NCI-H1930 (cell line): ENCODE data around the gene CFAP107.
"Not testable (repeated sequence)": the region's sequence is repeated elsewhere in the genome, so short reads cannot be mapped to it uniquely, and the experiment has no call there.

Experiments
- DNase-seq, 2 experiments: peaks; one replicate each; lab custom pipeline; 2025; lab: John Stamatoyannopoulos, UW

CFAP107 gene

DNA sequence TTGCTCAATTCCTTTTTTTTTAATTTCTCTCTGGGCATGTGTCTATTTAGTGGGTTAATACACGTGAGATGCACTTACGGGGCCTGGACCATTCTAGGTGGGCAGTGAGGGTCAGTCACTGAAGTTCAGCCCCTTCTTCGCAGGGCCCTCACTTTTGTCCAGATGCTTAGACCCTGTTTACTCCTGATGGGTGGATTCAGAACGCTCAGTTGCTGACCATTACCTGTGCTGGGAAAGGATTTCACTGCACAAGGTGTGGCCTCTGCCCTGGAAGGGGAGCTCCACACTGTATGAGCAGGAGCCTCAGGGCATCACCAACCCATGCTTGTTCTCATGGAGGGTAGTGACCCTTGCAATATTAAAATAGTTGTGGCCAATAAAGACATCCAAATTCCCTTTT, 32.1 kb downstream of the CFAP107 start:
- DNase-seq = no peak

DNA sequence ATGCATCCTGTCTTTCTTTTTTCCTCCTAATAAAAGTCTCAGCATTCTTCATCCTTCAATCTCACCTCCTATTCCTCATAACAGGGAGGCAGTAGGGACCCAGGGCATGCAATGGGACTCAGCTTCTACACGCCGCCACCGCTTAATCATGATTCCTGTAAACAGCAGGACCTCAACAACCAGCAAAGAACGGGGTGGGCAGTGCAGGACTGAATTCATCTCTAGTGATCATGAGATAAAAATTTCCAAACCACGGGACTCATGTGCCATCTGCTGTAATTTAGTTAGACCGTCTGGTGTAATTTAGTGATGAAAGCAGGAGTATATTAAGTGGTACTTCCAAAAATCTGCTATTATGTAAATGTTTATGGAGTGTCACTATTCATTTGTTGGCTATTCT, 32.9 kb downstream of the CFAP107 start:
- no peak for DNase-seq

DNA sequence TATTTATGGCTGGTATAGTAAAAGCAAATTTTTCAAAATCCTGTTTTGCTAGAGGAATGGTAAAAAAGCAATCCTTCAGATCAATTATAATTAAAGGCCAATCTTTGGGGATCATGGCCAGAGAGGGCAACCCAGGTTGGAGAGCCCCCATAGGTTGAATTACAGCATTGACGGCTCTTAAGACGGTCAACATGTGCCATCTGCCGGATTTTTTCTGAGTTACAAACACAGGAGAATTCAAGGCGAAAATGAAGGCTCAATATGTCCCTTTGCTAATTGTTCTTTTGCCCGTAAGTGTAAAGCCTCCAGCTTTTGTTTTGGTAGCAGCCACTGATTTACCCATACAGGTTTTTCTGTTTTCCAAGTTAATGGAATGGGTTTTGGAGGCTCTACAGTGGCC, 35.5 kb downstream of the CFAP107 start:
- DNase-seq = peak in 1 of 2 experiments; percentile 24

DNA sequence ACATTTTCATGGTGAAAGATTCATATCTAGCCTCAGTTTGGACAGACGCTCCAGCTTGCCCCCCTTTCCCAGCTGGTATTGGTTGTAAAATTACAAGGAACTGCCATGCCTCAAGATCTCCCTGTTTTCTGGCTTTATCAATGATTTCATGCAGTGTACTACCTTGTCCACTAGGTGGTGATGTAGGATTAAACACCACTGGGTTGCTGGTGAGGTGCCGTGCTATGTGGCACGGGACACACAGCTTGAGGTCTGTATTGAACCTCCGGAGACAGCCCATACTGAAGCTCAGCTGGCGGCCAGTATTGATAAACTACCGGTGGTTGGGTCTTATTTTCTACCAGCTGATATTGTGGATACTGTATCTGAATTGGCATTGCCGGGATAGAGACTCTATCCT, 37.8 kb downstream of the CFAP107 start:
- DNase-seq = peak in 1 of 2 experiments; percentile 9

DNA sequence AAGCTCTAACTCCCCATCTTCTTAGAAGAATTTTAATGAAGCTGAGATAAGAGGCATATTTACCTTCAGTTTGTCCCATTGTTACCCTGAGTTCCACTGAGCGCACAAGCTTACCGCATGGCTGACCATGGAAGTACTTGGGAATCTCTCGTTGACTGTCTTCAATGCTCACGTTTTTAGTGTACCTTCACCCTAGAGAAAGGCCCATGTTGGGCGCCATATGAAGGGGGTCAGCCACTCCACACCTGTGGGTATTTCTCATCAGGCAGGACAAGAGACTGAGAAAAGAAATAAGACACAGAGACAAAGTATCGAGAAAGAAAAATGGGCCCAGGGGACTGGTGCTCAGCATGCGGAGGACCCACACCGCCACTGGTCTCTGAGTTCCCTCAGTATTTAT, 38.7 kb downstream of the CFAP107 start:
- DNase-seq = not testable (repeated sequence)

DNA sequence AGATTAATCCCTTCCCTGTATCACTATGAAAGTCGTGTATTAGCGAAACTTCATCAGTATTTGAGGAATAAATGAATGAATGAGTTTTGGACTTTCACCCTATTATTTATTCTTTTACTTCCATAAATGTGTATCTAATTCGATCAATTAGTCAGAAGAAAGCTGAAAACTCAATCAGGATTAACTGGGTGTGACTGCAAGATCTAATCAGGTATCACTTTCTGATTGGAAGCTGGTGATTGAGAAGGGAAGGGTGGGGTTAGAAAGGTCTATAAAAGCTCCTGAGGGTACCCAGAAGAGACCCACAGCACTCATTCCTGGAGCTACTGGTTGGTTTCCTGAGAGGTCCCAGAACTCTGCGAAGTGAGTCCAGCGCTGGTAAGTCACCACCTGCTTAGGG, 45.1 kb downstream of the CFAP107 start, which contains the start of gene PRAMEF1:
PRAMEF1 (plus strand) TSS at position 301 of the 400 bp plus-strand sequence. CDS start 1,831 bp downstream, outside the sequence.
- DNase-seq = not testable (repeated sequence)

DNA sequence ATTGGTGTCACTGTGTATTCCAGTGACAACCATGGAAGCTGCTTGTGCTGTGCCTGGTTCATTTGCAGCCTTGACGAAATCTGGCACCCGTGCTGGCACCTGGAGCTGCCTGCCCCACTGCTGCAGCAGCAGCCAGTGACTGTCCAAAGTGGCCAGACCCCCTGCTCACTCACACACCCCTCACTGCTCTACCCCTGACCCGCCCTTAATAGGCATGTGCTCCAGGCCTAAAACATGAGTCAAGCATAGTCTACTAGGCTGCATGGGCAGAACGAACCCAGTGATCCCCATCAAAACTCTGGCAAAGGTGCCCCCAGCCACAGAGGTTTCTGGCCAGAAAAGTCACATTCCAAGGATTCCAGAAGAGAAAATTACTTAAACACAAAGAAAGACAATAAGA, 52.9 kb downstream of the CFAP107 start:
- DNase-seq = no peak

DNA sequence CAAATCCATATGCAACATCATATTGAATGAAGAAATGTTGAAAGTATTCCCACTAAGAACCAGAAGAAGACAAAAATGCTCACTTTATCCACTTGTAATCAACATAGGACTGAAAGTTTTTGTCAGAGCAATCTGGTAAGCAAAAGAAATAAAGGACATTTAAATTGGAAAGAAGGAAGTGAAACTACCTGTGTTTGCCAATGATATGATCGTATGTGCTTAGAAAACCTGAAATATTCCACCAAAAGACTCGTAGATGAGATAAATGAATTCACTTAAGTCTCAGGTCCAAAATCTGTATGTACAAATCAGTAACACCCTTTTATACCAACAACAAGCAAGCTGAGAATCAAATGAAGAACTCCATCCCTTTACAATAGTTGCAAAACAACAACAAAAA, 53.7 kb downstream of the CFAP107 start:
- DNase-seq = no peak

DNA sequence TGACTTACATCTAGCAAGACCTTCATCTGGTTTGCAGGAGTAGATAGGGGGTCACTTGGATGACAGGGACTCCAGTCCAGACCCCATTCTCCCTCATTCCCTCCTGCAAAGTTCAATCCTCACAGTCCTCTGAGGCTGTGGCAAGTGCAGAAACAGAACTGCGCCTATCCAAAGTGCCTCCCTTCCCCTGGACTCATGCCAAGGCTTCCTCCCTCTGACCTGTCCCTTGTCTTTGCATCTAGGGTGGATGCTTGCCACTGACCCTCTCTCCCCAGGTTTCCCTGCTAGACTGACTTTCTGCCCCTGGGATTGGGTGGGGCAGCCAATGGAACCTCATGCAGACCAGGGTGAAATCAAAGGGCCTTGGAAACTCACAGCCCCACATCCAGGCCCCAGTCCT, 63.9 kb downstream of the CFAP107 start:
- no peak for DNase-seq

DNA sequence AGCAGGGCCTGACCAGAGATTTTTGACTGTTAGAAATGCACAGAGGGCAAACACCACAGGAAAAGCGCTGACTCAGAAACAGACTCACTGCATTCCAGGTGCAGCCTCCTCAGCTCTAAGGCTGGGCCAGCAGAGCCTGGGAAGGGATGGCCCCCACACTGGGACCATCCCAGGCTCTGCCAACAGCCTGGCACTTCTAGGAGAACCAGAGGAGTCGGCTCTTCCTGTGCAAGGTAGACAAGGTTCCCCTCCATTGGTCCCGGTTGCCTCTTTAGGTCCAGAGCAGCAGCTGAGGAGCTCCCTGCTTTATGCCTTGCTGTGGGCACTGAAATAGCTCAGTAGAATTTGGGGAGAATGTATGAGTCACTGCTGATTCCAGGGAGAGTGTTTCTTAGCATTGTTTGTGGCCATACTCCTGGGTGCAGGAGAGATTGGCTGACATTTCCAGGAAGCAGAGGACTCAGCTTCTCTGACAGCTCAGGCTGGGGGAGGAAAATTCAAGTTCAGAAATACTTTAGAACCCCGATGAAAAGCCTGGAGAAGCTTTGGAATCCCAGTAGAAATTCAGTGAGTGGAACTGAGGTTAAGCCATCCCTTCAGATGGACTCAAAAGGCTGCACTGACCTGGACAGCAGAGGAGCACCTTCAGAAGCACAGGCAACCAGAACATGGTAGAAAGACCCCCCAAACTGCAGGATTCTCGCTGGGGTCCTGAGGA, 64.8 kb downstream of the CFAP107 start:
- no peak for DNase-seq

DNA sequence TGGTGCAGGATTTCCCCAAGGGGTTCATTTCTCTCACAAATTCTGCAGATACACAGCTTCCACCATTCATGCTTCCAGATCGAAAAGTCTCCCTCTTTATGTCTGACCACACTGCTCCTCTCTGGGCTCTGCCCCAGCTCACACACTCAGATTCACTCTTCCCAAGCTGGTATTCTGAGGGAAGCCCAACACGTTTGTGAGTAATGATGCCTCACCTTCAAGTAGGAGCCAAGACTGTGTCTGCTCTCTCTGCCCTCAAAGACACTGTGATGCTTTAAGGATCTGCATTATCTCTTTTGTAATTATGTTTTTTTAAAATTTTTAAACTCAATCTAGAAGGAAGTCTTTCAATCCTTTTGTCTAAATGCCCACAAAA, 65.4 kb downstream of the CFAP107 start:
- no peak for DNase-seq
